HL-60/S4 (cell line): ENCODE measurements around the gene ITPKB.
"Not testable (repeated sequence)": the region's sequence is repeated elsewhere in the genome, so short reads cannot be mapped to it uniquely, and the experiment has no call there.

Experiments used
- in situ Hi-C: fragments of 300-500 bp; cut with MboI; formaldehyde crosslinking; loops from 2 replicates; pipeline ENCODE4 v1.14.3; 2022; ENCODE audit warnings: low sequenced_read_pairs

The ITPKB gene

DNA sequence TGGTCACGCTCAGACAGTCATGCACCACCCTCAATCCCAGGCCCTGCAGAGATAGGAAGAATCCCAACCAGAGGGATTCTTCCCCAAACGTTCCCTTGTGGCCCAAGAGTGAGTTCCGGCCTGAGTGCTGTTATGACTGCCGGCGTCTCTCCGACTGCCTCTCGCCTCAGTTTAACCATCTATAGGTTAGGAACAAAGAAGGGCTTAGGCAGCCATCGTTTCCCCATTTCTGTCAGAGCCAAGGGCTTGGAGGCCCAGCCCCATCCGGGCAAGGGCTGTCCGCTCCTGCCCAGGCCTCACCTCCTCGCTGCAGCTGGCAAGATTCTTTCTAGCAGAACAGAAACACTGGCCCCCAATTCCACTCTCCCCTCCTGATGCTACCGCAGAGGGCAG lies 131.8 kb downstream of the ITPKB start:
- in situ Hi-C loops, result no loop called here

DNA sequence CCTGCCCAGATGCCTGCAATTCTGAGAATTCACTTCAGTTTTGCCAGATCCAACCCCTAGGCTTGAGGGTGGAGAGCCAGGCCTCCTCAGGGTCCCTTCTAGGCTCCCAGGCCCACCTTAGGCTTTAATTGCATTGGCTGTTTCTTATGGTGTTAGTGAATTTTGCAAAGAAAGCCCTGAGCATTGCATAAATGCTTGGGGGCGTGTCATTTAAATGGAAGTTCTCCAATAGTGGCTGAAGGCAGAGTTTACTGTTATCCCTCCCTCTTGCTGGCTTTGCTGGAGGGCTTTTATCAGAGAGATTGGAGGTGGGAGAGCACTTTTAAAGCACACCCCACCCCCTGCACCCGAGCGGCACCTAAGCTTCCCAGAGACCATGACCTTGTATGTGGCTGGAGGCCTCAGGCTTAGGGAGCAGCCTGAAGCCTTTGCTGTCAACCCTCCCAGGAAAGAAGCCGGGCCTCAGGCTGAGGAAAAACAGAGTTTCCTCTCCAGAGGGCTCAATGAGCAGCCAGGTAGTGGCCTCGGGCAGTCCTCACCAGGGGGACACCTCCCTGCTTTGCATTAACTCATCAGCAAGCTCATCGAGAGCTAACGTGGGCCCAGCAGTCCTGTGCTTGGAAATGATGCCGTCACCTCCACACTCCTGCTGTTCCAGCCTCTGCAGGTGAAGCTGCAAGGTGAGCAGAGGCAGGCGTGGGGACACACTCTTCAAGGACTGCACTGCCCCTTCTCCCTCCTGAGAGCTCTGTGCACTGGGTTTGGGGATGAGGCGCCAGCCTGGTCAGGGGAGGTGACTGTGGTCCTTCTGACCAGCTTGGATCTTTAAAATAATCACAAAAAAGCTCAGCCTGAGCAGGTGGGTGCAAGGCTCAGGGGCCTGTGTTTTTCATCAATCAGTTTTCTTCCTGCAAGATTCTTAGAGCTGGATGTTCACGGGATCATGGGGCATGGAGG lies 132.5 kb downstream of the ITPKB start:
- in situ Hi-C loops, result no loop called here

DNA sequence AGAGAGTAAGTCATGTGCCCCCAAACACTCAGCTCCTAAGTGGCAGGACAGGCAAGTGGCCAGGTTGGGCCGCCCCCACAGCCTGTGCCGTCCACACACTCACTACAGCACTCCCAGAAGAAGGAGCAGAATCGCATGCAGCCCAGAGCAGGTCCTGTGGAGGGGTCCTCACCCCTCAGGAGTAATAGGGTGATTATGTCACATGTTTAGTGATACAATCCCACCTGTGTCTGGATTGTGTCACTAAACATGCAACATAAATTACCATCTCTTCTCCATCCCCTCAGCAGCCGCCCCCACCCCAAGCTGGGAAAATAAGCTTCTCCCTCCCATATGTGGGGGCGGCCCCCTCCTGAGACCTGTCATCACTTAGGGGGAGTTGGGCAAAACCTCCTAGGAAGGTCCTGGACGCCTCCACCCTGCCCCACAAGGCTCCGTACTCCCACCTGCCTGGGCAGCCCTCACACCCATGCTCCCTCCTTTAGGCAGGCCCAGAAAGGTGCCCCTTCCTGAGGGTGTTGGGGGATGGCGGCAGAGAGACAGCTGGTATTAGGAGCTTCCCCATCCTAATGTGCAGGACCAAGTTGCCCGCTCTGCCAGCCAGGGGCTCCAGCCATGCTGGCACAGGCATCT lies 133.6 kb downstream of the ITPKB start:
- in situ Hi-C loops, result no loop called here

DNA sequence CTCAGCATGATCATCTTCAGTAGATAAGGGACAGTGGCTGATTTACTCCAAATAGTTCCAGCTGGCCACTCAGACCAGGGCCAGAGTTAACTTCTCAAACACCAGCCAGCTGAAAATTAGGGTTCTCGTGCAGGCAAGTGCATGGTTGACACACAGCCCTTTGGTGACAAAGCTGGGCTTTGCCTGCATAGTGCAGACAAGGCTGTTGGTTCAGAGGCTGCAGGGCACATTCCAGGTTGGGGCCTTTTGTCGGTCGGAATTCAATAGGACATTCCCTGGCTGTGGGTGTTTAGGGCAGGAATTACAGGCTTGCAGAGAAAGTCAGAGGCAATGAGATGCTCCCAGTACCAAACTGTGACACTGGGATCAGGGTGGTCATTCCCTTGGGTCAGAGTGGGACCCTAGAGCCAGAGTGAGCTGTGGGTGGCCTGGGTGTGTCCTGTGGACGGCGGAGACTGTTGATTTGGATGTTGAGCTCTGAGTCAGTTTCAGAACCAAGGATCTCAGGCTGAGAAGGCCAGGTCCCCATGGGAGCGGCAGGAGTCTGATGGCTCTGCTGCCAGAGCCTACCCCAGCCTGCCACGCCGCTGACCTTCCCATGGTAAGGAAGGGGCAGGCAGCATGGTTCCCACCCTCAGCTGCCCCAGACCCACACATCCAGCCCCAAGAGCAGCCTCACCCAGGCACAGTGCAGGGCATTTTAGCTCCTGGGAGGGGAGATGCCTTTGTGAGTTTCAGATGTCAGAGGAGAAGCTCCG lies 134.3 kb downstream of the ITPKB start:
- in situ Hi-C loops, result no loop called here

DNA sequence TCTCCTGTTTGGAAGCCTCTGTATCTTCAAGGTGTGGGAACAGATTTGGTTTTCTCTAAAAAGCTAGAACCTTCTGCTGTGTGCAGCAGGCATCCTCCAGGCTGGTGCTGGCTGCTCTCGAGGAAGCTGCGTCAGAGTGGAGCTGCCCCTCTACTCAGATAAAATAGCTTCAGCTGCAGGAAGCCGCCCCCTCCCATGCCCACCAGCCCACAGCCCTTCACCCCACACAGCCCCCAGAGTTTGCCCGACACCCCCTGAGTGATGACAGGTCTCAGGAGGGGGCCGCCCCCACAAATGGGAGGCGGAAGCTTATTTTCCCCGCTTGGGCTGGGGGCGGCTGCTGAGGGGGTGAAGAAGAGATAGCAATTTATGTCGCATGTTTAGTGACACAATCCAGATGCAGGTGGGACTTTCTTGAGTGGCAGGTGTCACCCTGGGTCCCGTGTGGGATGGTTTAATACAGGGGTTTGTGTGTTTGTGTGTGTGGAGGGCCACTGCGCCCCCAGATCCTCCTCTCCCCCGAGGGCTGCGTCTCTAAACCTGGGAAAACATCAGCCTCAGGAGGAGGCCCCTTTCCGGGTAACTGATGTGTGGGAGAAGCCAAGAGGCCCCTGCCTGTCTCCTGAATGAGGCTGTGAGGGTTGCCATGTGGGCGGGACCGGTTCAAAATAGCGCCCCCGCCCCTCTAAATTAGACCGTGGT lies 135.1 kb downstream of the ITPKB start:
- in situ Hi-C loops, result no loop called here

DNA sequence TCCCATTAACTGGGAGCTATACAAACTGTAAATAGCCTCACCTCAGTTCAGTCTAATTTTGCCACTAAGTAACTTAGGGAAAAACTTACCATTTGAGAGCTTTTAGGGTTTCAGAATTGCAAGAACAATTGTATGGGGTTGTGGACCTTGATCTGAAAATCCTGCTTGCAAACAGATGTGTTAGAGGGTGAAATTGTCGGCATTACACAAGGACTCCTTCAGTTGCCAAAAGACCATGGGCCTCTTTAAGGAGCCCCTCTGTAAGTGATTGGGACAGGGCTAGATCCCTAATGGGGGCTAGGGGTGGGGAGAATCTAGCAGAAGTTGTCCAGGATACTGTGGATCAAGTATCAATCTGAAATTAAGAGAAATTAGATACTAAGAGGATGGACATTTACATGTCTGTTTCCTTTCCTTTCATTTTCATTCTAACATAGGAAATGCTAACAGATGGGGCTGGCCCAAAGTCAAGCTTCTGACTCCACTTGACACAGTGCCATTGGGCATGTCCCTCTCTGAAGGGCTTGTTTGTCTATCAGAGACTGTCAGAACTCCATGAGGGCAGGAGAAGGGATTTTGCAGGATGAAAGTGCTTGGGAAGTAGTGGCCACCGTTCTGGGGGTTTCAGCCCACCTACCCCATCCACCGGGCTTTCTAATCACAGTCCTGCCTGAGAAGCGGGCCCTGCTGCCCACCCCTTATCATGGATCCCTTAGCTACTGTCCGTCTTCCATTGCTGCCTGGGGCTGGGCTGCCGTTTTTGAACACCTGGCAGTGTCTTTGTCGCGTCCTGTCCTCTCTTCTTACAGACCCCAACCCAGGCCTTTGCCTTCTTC lies 135.8 kb downstream of the ITPKB start:
- in situ Hi-C loops, result no loop called here

DNA sequence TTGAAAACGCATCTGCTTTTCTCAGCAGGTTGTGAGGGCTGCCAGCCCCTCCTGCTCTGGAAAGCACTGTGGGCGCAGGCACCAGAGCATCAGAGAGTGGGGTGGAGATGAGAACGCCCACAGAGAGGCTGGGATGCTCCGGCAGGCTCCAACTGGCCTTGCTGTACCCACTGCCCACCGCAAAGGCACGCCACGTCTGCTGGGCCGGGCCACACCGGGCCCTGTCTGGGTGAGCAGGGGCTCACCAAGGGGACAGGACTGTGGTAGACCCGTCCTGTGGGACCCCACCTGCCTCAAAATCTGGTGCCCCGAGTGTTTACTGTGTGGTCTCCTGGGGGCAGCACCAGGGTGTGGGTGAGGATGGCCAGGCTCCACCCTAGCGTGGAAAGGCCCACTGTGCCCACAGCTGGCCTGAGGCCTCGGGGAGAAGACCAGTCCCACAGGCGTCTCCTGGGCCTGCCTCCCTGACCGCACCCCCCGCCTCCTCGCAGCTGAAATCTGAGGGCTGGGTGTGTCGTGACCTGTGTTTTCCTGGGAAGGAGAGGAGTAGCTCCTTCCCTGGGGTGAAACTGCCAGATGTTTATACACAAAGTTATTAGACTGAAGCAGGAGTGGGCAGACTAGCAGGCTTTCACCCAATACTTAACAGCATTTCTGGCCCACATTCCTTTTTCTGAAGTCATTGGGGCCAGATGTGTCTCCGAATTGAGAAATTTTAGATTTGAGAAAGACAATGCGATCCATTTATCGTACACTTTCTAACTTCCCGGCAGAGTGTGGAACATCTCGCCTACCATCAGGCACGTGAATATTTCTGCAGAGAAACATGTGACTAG lies 136.7 kb downstream of the ITPKB start:
- in situ Hi-C loops, result no loop called here

DNA sequence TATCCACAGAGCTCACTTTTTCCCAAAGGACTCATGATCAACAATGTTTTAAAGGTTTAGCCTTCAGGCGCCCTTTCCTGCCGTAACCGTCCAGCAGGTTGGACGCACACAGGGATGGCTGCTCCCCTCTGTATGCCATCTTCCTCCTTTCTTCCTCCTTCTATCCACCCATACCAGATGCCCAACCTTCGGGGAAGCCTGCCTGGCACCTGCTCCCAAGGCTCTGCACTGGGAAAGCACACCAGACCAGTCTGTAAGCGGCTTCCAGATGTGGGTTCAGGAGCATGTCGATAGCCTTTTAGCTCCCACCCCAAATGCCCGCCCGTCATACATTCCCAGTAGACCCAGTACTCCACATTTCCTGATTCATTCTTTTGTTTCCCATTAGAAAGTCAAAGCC lies 137.6 kb downstream of the ITPKB start:
- in situ Hi-C loops, result no loop called here

DNA sequence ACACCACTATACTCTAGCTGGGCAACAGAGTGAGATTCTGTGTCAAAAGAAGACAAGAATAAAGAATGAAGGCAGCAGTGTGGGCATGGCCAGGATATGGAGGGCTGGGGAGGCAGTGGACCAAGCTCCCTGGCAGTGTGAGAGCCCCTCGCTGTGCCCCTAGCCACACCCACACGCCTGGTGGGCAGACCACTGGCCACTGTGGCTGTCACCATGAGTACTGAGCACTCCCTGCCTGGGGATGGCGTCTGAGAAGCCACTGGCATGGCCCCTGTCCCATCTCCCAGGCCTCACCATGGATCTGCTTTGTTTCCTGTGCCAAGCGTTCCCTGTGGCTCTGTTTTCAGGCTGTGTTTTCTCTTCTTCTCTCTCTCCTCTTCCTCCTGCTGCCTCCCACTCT lies 138.8 kb downstream of the ITPKB start:
- in situ Hi-C loops, result no loop called here

DNA sequence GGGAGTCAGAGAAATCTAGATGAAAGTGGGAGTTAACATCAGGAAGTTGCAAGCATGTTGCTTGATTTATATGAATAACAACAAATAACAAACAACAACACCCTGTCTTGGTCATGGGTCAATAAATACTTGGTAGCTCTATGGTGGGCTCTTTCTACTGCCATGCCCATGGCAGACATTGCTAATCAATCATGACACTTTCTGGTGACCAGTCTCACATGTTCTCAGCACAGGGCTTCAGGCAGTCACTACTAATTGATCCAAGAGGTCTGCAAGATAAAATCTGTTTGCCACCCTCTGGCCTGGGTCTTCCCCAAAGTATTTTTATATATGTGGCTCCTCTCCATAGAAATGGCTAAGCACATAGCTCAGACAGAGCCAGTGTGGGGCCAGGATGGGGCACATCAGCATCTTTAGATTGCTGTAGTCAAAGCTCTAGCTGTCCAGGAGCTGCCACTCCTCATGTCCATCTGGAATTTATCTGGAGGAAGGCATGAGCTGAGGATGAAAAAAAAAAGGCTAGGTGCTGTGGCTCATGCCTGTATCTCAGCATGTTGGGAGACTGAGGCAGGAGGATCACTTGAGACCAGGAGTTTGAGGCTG lies 139.3 kb downstream of the ITPKB start:
- in situ Hi-C loops, result no loop called here

DNA sequence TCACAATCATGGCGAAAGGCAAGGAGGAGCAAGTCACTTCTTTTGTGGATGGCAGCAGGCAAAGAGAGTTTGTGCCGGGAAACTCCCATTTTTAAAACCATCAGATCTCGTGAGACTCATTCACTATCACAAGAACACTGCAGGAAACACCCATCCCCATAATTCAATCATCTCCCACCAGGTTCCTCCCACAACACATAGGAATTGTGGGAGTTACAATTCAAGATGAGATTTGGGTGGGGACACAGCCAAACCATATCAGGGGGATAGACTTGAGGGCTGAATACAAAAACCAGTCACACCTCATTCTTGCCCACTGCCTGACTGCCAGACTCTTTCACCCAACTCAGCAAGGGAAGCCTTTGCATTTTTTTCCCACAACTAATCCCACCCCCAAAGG lies 140.1 kb downstream of the ITPKB start:
- in situ Hi-C loops, result not testable (repeated sequence)

DNA sequence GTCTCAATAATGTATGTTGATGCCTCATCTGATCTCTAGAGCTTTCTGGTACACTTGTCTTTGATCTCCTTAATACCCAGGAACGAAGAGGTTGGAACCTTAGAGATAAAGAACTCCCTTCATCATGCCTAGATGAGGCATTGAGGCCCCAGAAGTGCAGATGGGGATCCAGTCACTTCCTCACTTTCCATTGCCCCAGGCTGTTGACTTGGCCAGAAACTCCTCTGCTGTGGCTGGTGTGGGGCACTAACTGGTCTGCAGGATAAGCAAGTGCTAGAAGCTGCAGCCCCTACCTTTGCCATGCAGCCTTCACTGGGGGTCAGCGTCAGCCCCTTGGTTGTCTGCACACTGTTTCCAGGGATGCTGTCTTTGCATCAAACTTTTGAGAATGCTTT lies 140.6 kb downstream of the ITPKB start:
- in situ Hi-C loops, result no loop called here

DNA sequence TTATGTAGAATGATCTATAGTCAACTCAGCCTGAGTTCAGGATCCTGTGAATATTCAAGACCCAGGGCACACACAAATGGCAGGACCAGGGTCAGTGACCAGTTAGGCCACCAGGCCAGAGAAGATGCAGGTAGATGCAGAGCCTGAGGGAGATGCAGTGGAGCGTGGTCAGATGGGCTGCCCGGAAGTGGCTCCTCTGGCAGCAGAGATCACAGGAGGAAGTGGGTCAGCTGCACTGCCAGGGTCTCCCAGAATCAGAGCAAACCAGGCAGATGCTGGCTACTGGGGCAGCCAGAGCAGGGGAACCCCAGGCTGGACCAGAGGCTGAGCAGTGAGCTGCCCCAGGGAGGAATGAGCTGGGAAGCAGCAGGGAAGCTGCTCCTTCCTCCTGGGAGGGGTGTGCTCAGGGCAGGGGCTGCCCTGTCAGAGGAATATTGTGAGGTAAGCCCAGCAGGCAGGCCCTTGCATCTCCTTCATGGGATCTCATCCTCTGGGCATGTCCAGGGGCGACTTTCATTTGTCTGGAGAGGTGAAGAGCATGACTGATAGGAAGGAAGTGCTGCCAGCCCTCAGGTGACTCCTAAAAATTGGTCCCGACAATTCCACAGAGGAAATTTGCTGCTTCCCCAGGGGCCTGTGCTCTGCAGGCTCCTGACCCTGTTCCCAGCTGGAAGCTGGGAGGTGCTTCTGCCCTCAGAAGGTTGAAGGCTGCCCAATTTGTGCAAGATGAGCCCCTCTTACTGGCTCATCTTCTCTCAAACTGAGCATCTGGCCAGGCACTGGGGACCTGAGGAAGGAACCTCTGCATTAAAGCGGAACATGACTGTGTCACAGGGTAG lies 141.2 kb downstream of the ITPKB start:
- in situ Hi-C loops, result no loop called here

DNA sequence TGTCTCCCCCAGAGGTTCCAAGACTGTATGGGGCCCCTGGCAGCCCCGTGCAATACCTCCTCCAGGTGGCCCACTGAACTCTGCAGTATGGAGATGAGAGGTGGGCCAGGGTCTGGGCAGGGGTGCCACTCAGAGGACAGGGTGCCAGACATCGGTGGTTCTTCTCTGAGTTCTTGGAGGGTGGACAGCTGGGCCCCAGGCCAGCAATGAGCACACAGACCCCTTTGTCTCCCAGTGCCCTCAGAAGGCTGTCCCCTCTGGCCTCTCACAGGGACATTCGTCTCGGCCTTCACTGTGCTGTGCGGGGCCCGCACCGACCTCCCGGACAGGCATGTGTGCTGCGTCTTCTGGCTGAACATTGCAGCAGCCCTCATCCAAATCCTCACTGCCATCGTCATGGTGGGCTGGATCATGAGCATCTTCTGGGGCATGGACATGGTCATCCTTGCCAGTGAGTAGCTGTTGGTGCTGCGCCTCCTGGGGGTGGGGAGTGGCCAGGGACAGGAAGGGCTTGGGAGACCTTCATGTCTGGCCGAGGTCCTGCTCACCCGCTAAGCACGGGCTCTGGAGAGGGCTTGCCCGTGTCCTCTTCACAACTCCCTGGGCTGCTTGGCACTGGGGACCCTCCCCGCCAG lies 142.4 kb downstream of the ITPKB start:
- in situ Hi-C loops, result no loop called here

DNA sequence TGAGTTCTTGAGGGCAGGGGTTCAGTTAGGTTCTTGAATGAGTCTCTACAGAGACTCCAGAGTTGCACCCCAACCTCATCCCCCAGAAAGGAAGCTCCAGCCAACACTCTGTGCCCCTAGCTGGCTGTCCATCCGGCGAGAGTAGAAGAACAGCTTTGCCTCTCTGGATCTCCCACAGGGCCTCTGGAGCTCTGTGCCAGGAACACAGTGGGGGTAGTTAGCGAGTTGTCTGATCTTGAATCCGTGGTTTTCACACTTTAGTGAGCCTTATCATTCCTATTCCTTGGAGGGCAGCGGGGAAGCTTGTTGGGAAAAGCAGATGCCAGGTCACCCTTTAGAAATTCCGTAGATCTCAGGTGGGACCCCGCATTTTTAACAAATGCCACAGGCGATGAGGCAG lies 145.5 kb downstream of the ITPKB start:
- in situ Hi-C loops, result no loop called here

DNA sequence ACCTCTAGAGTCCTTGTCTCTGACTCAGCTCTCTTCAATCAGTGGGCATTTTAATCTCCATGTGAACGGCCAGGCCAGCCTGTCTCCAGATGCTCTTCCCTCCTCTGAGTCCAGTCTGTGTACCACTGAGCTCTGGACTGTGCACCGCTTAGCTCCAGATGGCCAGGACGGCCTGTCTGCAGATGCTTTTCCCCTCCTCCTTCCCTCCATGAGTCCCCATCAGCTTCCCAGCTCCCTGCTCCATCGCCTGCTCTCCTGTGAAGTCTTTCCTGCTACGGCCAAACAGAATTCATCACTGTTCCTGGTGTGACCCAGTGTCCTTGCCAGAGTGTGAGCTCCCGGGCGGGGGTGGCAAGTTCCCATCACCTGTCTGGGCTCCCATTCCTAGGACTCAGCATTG lies 148.5 kb downstream of the ITPKB start:
- in situ Hi-C loops, result no loop called here

DNA sequence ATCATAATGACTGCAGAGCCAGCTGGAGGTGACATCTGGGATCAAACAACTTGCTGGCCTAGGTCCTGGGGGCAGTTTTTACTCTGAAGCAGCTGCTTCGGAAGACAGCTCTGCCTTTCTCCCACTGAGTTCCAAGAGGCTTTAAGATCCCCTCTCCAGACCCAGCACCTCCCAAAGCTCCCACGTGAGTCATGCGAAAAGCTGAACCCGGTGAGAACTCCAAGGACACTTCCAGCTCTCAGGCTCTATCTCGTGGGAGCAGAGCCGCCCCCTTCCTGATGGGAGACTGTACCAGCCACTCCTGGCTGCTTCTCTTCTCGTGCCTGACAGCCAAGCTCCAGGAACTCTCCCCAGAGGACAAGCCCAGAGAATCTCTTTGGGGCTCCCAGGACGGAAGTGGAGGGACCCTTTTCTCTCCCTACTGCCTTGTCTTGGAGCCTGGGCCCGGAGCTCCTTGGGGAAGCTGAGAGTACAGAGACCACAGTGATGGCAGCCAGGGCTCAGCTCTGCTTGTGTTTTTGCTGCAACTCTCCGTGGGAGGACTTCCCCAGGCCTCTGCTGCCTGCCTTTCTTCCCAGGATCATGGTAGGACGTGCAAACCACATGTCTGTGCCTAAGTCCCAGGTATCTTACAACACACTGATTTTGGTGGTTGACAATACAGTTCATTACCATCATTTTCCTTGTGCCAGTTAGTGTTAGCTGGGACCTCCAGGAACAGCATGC lies 149.9 kb downstream of the ITPKB start:
- in situ Hi-C loops, result no loop called here
